OCI-LY1 (cell line): ENCODE measurements around the gene ARHGEF10L.

ENCODE experiments used
- H2AFZ ChIP-seq: fragments of 200-600 bp; sonication (generic), shearing (Covaris generic); 2 replicates; pipeline ENCODE4 v1.6.0; 2014; ENCODE audit warnings: antibody characterized with exemption, mild to moderate bottlenecking, low read length
- H3F3A ChIP-seq: fragments of 200-600 bp; sonication (generic), shearing (Covaris generic); 2 replicates; pipeline ENCODE4 v1.6.0; 2014; ENCODE audit warnings: mild to moderate bottlenecking, antibody characterized with exemption, low read length, moderate library complexity; ENCODE audit not compliant: insufficient read depth
- H3K27ac ChIP-seq: fragments of 200-600 bp; sonication (generic); 2 replicates; pipeline ENCODE4 v1.5.1; 2014; ENCODE audit warnings: low read length, mixed run types, mild to moderate bottlenecking, low read depth; ENCODE audit not compliant: poor library complexity, severe bottlenecking
- H3K27me3 ChIP-seq: fragments of 200-600 bp; sonication (generic); 2 replicates; pipeline ENCODE4 v1.6.0; 2014; ENCODE audit warnings: antibody characterized with exemption, mild to moderate bottlenecking, low read length, moderate library complexity; ENCODE audit not compliant: insufficient read depth
- H3K36me3 ChIP-seq: fragments of 200-600 bp; sonication (generic); 2 replicates; pipeline ENCODE4 v1.6.1; 2014; ENCODE audit warnings: mild to moderate bottlenecking, antibody characterized with exemption, low read length, moderate library complexity, mixed read lengths; ENCODE audit not compliant: insufficient read depth
- H3K4me1 ChIP-seq: fragments of 200-600 bp; sonication (generic); 2 replicates; pipeline ENCODE4 v1.5.1; 2014; ENCODE audit warnings: mild to moderate bottlenecking, low read length, moderate library complexity; ENCODE audit not compliant: insufficient read depth, severe bottlenecking
- H3K4me2 ChIP-seq: fragments of 200-600 bp; sonication (generic), shearing (Covaris generic); 2 replicates; pipeline ENCODE4 v1.6.1; 2014; ENCODE audit warnings: low read length
- H3K4me3 ChIP-seq: fragments of 200-600 bp; sonication (generic); 2 replicates; pipeline ENCODE4 v1.5.1; 2014; ENCODE audit warnings: low read length, low read depth, mild to moderate bottlenecking, mixed read lengths; ENCODE audit not compliant: poor library complexity, severe bottlenecking
- H3K79me2 ChIP-seq: fragments of 200-600 bp; shearing (Covaris generic); 2 replicates; pipeline ENCODE4 v1.6.1; 2016; ENCODE audit warnings: mixed run types, low read length, mixed read lengths; ENCODE audit not compliant: insufficient read depth
- H3K9ac ChIP-seq: fragments of 200-600 bp; sonication (generic), shearing (Covaris generic); 2 replicates; pipeline ENCODE4 v1.6.1; 2014; ENCODE audit warnings: mild to moderate bottlenecking, low read length, mixed read lengths
- H3K9me2 ChIP-seq: fragments of 200-600 bp; sonication (generic), shearing (Covaris generic); 2 replicates; pipeline ENCODE4 v1.6.1; 2014; ENCODE audit warnings: low read depth, mild to moderate bottlenecking, low read length, mixed read lengths
- H3K9me3 ChIP-seq: fragments of 200-600 bp; shearing (Covaris generic); 2 replicates; pipeline ENCODE4 v1.6.1; 2014; ENCODE audit warnings: low read length, mixed read lengths
- H4K20me1 ChIP-seq: fragments of 200-600 bp; sonication (generic), shearing (Covaris generic); 2 replicates; pipeline ENCODE4 v1.6.0; 2016; ENCODE audit warnings: mild to moderate bottlenecking, low read length; ENCODE audit not compliant: insufficient read depth
- CTCF ChIP-seq: fragments of 200-600 bp; sonication (generic), shearing (Covaris generic); IDR thresholded peaks from 2 replicates; pipeline ENCODE4 v1.5.1; 2017; ENCODE audit warnings: mild to moderate bottlenecking, antibody characterized with exemption, low read length, moderate library complexity, mixed read lengths
- EZH2 ChIP-seq: fragments of 200-600 bp; sonication (generic), shearing (Covaris generic); IDR thresholded peaks from 2 replicates; pipeline ENCODE4 v1.8.0; 2017; ENCODE audit warnings: borderline replicate concordance, mixed run types, mild to moderate bottlenecking, antibody characterized with exemption, low read length, moderate library complexity, mixed read lengths

Gene ARHGEF10L

GRCh38 chr1:17596186-17596585, 56.7 kb downstream of the ARHGEF10L start:
- TF ChIP-seq EZH2 (no peak), CTCF (no peak)
- no peak overlapping the region for H3K27ac ChIP-seq
- no peaks in the 10 kb centered on the region for H3K4me1 ChIP-seq

GRCh38 chr1:17596651-17597509, 57.4 kb downstream of the ARHGEF10L start:
- no peak overlapping the region for H3K27ac ChIP-seq
- no peak overlapping the region for H3K4me2 ChIP-seq
- no peaks in the 10 kb centered on the region for H3K9me3 ChIP-seq
- H3K9ac ChIP-seq = no peak overlapping the region
- no peaks in the 10 kb centered on the region for H3F3A ChIP-seq
- H3K4me1 ChIP-seq = no peaks in the 10 kb centered on the region
- no peak overlapping the region for H3K4me3 ChIP-seq
- no peaks in the 10 kb centered on the region for H3K36me3 ChIP-seq
- no peaks in the 10 kb centered on the region for H4K20me1 ChIP-seq
- no peaks in the 10 kb centered on the region for H3K79me2 ChIP-seq
- no peak overlapping the region for H2AFZ ChIP-seq
- no peaks in the 10 kb centered on the region for H3K9me2 ChIP-seq
- H3K27me3 ChIP-seq = peaks cover 7% of the 10 kb centered on the region; the same call in 1 of the 2 replicates
- TF ChIP-seq EZH2 = no peak
- no peak for TF ChIP-seq CTCF

More at GRCh38 chr1:17596186-17596585, 56.7 kb downstream of the ARHGEF10L start:
- no peak overlapping the region for H2AFZ ChIP-seq
- no peaks in the 10 kb centered on the region for H3K9me3 ChIP-seq
- H4K20me1 ChIP-seq = no peaks in the 10 kb centered on the region
- H3K79me2 ChIP-seq = no peaks in the 10 kb centered on the region
- peaks cover 7% of the 10 kb centered on the region; the same call in 1 of the 2 replicates for H3K27me3 ChIP-seq
- no peak overlapping the region for H3K9ac ChIP-seq
- H3K36me3 ChIP-seq = no peaks in the 10 kb centered on the region
- no peaks in the 10 kb centered on the region for H3K9me2 ChIP-seq
- H3K4me3 ChIP-seq = no peak overlapping the region
- no peaks in the 10 kb centered on the region for H3F3A ChIP-seq
- no peak overlapping the region for H3K4me2 ChIP-seq

- Histone ChIP-seq H3K4me3 (no peak overlapping the region), H3K9me3 (no peaks in the 10 kb centered on the region), H3F3A (no peaks in the 10 kb centered on the region), H4K20me1 (no peaks in the 10 kb centered on the region), H3K79me2 (no peaks in the 10 kb centered on the region), H2AFZ (no peak overlapping the region), H3K36me3 (no peaks in the 10 kb centered on the region), H3K9ac (no peak overlapping the region), H3K9me2 (no peaks in the 10 kb centered on the region), H3K4me1 (no peaks in the 10 kb centered on the region), H3K27me3 (peaks cover 7% of the 10 kb centered on the region; the same call in 1 of the 2 replicates), H3K4me2 (no peak overlapping the region), H3K27ac (no peak overlapping the region)
- no peak for TF ChIP-seq EZH2
Measured at GRCh38 chr1:17597651-17598050, 58.2 kb downstream of the ARHGEF10L start.

GRCh38 chr1:17598251-17598650, 58.8 kb downstream of the ARHGEF10L start:
- no peaks in the 10 kb centered on the region for H3K9me2 ChIP-seq
- TF ChIP-seq CTCF (no peak), EZH2 (no peak)
- H3F3A ChIP-seq = no peaks in the 10 kb centered on the region
- H3K4me3 ChIP-seq = no peak overlapping the region
- no peaks in the 10 kb centered on the region for H3K79me2 ChIP-seq
- H4K20me1 ChIP-seq = no peaks in the 10 kb centered on the region
- H3K9me3 ChIP-seq = no peaks in the 10 kb centered on the region
- no peak overlapping the region for H2AFZ ChIP-seq
- H3K4me2 ChIP-seq = no peak overlapping the region
- no peak overlapping the region for H3K27ac ChIP-seq
- H3K27me3 ChIP-seq = peaks cover 5% of the 10 kb centered on the region; the same call in 1 of the 2 replicates
- H3K9ac ChIP-seq = no peak overlapping the region
- no peaks in the 10 kb centered on the region for H3K4me1 ChIP-seq
- H3K36me3 ChIP-seq = no peaks in the 10 kb centered on the region
